Ectodermal cell (in vitro differentiated cells): Measurements from ENCODE around the gene ALG12.

ENCODE experiments used
- H3K27ac ChIP-seq: 2 replicates; pipeline ENCODE4 v1.7.0; 2013; ENCODE audit warnings: mild to moderate bottlenecking, low read depth, low read length; ENCODE audit not compliant: insufficient read depth, poor library complexity, severe bottlenecking
- H3K27me3 ChIP-seq: 2 replicates; pipeline ENCODE4 v1.7.0; 2013; ENCODE audit warnings: mild to moderate bottlenecking, low read length; ENCODE audit not compliant: insufficient read depth, control insufficient read depth, poor library complexity, severe bottlenecking
- H3K36me3 ChIP-seq: one replicate; pipeline ENCODE4 v1.7.0; 2013; ENCODE audit warnings: low read length; ENCODE audit not compliant: control insufficient read depth, insufficient read depth
- H3K4me1 ChIP-seq: one replicate; pipeline ENCODE4 v1.7.0; 2013; ENCODE audit warnings: low read length; ENCODE audit not compliant: control insufficient read depth, insufficient read depth
- H3K4me3 ChIP-seq: 2 replicates; pipeline ENCODE4 v1.7.0; 2013; ENCODE audit warnings: low read depth, low read length, control low read depth; ENCODE audit not compliant: insufficient read depth
- H3K9me3 ChIP-seq: 2 replicates; pipeline ENCODE4 v1.7.0; 2013; ENCODE audit warnings: mild to moderate bottlenecking, low read length, moderate library complexity; ENCODE audit not compliant: control insufficient read depth
- WGBS, 2 experiments: methylation state at CpG; one replicate each; pipeline ENCODE4 v1.1.7; 2013; ENCODE audit warnings: missing lambda C conversion rate in 2 of 2; 5-methylcytosine and 5-hydroxymethylcytosine counted together

ALG12 gene

GRCh38 chr22:49900441-49901230, 17.6 kb downstream of the ALG12 start:
- WGBS, 2 experiments, result 95 to 96% methylated on average over 30 of the region's 30 CpGs
- no peak overlapping the region for H3K27ac ChIP-seq
- H3K9me3 ChIP-seq, result no peaks in the 10 kb centered on the region
- H3K4me1 ChIP-seq, result no peaks in the 10 kb centered on the region
- H3K36me3 ChIP-seq, result peaks cover 17% of the 10 kb centered on the region
- H3K4me3 ChIP-seq, result no peak overlapping the region
- H3K27me3 ChIP-seq, result no peaks in the 10 kb centered on the region

- WGBS, 2 experiments, result 90% methylated on average over 6 of the region's 6 CpGs
- Histone ChIP-seq H3K27me3 (no peaks in the 10 kb centered on the region), H3K9me3 (no peaks in the 10 kb centered on the region), H3K27ac (no peak overlapping the region), H3K4me3 (no peak overlapping the region), H3K4me1 (no peaks in the 10 kb centered on the region), H3K36me3 (peaks cover 17% of the 10 kb centered on the region)
These were observed 18.7 kb downstream of the ALG12 start for GRCh38 chr22:49899530-49899929.

GRCh38 chr22:49897015-49897684, 21.1 kb downstream of the ALG12 start:
- Histone ChIP-seq H3K9me3 (no peaks in the 10 kb centered on the region), H3K27ac (no peak overlapping the region), H3K36me3 (peaks cover 16% of the 10 kb centered on the region), H3K27me3 (no peaks in the 10 kb centered on the region), H3K4me1 (no peaks in the 10 kb centered on the region), H3K4me3 (no peak overlapping the region)
- WGBS, 2 experiments, result 95 to 98% methylated on average over 8 of the region's 8 CpGs

- Histone ChIP-seq H3K36me3 (peaks cover 11% of the 10 kb centered on the region), H3K4me1 (no peaks in the 10 kb centered on the region), H3K4me3 (no peak overlapping the region), H3K9me3 (no peaks in the 10 kb centered on the region), H3K27me3 (no peaks in the 10 kb centered on the region), H3K27ac (no peak overlapping the region)
- 94 to 97% methylated on average over 5 of the region's 5 CpGs for WGBS, 2 experiments
These were observed 22.0 kb downstream of the ALG12 start for GRCh38 chr22:49896201-49896600.

- Histone ChIP-seq H3K4me1 (no peaks in the 10 kb centered on the region), H3K27ac (no peak overlapping the region), H3K4me3 (no peak overlapping the region), H3K27me3 (no peaks in the 10 kb centered on the region), H3K9me3 (no peaks in the 10 kb centered on the region), H3K36me3 (peaks cover 16% of the 10 kb centered on the region)
- 88 to 93% methylated on average over 8 of the region's 8 CpGs for whole genome bisulfite sequencing, 2 experiments
These were observed 23.8 kb downstream of the ALG12 start for GRCh38 chr22:49894322-49895054.

- no peaks in the 10 kb centered on the region for H3K4me1 ChIP-seq
- H3K36me3 ChIP-seq, result peaks cover 27% of the 10 kb centered on the region
- no peaks in the 10 kb centered on the region for H3K27me3 ChIP-seq
- WGBS, 2 experiments, result 82 to 85% methylated on average over 4 of the region's 4 CpGs
- H3K4me3 ChIP-seq, result no peak overlapping the region
- H3K27ac ChIP-seq, result no peak overlapping the region
- H3K9me3 ChIP-seq, result no peaks in the 10 kb centered on the region
These were observed 25.2 kb downstream of the ALG12 start for GRCh38 chr22:49893025-49893424.

GRCh38 chr22:49892226-49892899, 25.9 kb downstream of the ALG12 start:
- Histone ChIP-seq H3K27me3 (no peaks in the 10 kb centered on the region), H3K4me3 (no peak overlapping the region), H3K36me3 (peaks cover 27% of the 10 kb centered on the region), H3K27ac (no peak overlapping the region), H3K9me3 (no peaks in the 10 kb centered on the region), H3K4me1 (no peaks in the 10 kb centered on the region)
- WGBS, 2 experiments, result 96 to 97% methylated on average over 4 of the region's 4 CpGs

GRCh38 chr22:49889071-49889470, 29.2 kb downstream of the ALG12 start:
- H3K36me3 ChIP-seq, result peaks cover 58% of the 10 kb centered on the region
- WGBS, 2 experiments, result 96 to 98% methylated on average over 5 of the region's 5 CpGs

GRCh38 chr22:49887702-49888101, 30.5 kb downstream of the ALG12 start:
- peaks cover 63% of the 10 kb centered on the region for H3K36me3 ChIP-seq
- no peaks in the 10 kb centered on the region for H3K27me3 ChIP-seq
- H3K4me1 ChIP-seq, result no peaks in the 10 kb centered on the region
- H3K4me3 ChIP-seq, result no peak overlapping the region
- no peaks in the 10 kb centered on the region for H3K9me3 ChIP-seq
- H3K27ac ChIP-seq, result no peak overlapping the region
- 87 to 91% methylated on average over 9 of the region's 9 CpGs for WGBS, 2 experiments

More at GRCh38 chr22:49889071-49889470, 29.2 kb downstream of the ALG12 start:
- Histone ChIP-seq H3K4me3 (no peak overlapping the region), H3K4me1 (no peaks in the 10 kb centered on the region), H3K27me3 (no peaks in the 10 kb centered on the region), H3K9me3 (no peaks in the 10 kb centered on the region), H3K27ac (no peak overlapping the region)
